Measurements from ENCODE around the gene SLC20A1. TPM values are rescaled to one million over a fixed set of nuclear protein-coding genes. Genes with fewer than 3 reads are reported as not detected.

Gene SLC20A1
- total and polyA plus RNA-seq, 5 experiments from 2014 or later, result 17.0 to 75.6 (median 33.7) TPM

GRCh38 chr2:112670252-112671022 is 24.7 kb downstream of the SLC20A1 start:
- no peaks in the 10 kb centered on the region for H3K9me3 Mint-ChIP-seq
- peaks cover 1 to 16% (median 3%) of the 10 kb centered on the region in 5 donors for H3K27me3 Mint-ChIP-seq
- ATAC-seq (no peak), DNase-seq (no peak)
- H3K27ac Mint-ChIP-seq, result peak overlapping the region in 1 of 10 donors; percentile 6
- H3K4me1 Mint-ChIP-seq, result peaks cover 0 to 12% (median 2%) of the 10 kb centered on the region in 4 donors
- peaks cover 0 to 4% (median 2%) of the 10 kb centered on the region in 3 donors for H3K36me3 Mint-ChIP-seq
- no peak overlapping the region for H3K4me3 Mint-ChIP-seq
- POLR2A ChIA-PET, result no interaction called here

GRCh38 chr2:112671801-112672200 is 26.1 kb downstream of the SLC20A1 start:
- H3K27me3 Mint-ChIP-seq, result peaks cover 1 to 16% (median 3%) of the 10 kb centered on the region in 5 donors
- peaks cover 0 to 10% (median 0%) of the 10 kb centered on the region in 4 donors for H3K4me1 Mint-ChIP-seq
- ATAC-seq, result no peak
- POLR2A ChIA-PET, result interaction anchor here (0.7 to 1.2 kb wide), 2 partner anchors 45 to 49 kb away, joined by 3 read pairs; no protein-coding TSS in a partner anchor
- no peaks in the 10 kb centered on the region for H3K9me3 Mint-ChIP-seq
- DNase-seq, result no peak
- peaks cover 0 to 2% (median 0%) of the 10 kb centered on the region in 3 donors for H3K36me3 Mint-ChIP-seq
- no peak overlapping the region for H3K27ac Mint-ChIP-seq
- H3K4me3 Mint-ChIP-seq, result no peak overlapping the region

GRCh38 chr2:112673008-112673407 is 27.3 kb downstream of the SLC20A1 start:
- Mint-ChIP-seq H3K9me3 (no peaks in the 10 kb centered on the region), H3K4me1 (peaks cover 0 to 8% (median 0%) of the 10 kb centered on the region in 4 donors), H3K4me3 (no peak overlapping the region), H3K27ac (no peak overlapping the region), H3K36me3 (peaks cover 0 to 2% (median 0%) of the 10 kb centered on the region in 3 donors), H3K27me3 (peaks cover 1 to 16% (median 3%) of the 10 kb centered on the region in 5 donors)
- ATAC-seq (no peak), DNase-seq (no peak)
- POLR2A ChIA-PET, result interaction anchor here (1.2 kb wide), 1 partner anchor 46 kb away, joined by 3 read pairs; no protein-coding TSS in a partner anchor

- H3K27ac Mint-ChIP-seq, result peak overlapping the region in 1 of 10 donors; percentile 63
- H3K27me3 Mint-ChIP-seq, result peaks cover 1 to 16% (median 3%) of the 10 kb centered on the region in 5 donors
- no peak overlapping the region for H3K4me3 Mint-ChIP-seq
- POLR2A ChIA-PET, result interaction anchor here (1.2 kb wide), 1 partner anchor 28 kb away, joined by 7 read pairs; the partner anchor contains the start of gene SLC20A1
- DNase-seq, result no peak
- no peak for ATAC-seq
- no peaks in the 10 kb centered on the region for H3K9me3 Mint-ChIP-seq
- peaks cover 0 to 2% (median 0%) of the 10 kb centered on the region in 3 donors for H3K36me3 Mint-ChIP-seq
- peaks cover 0 to 8% (median 0%) of the 10 kb centered on the region in 4 donors for H3K4me1 Mint-ChIP-seq
These were observed 28.5 kb downstream of the SLC20A1 start for GRCh38 chr2:112674229-112674628.

DNA sequence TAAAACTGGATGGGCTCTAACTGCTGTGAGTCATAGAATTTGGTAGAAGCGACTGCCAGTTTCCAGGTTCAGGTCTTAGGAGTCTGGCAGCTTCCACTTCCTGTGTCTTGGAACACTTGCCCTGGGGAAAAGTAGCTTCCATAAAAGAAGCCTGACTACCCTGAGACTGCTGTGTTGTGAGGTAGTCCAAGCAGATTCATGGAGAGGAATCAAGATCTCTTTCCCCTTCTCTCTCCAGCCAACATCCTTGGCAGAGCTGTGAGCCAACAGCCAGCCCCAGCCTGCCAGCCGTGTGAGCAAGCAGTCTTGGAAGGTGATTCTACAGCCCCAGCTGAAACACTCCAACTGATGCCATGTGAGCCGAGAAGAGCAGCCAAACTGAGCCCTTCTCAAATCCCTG is 33.7 kb downstream of the SLC20A1 start:
- POLR2A ChIA-PET, result interaction anchor here (1.0 kb wide), 1 partner anchor 20 kb away, joined by 3 read pairs; no protein-coding TSS in a partner anchor
- peaks cover 0 to 9% (median 0%) of the 10 kb centered on the region in 4 donors for H3K4me1 Mint-ChIP-seq
- H3K27me3 Mint-ChIP-seq, result peaks cover 0 to 7% (median 3%) of the 10 kb centered on the region in 5 donors
- no peaks in the 10 kb centered on the region for H3K9me3 Mint-ChIP-seq
- no peak overlapping the region for H3K27ac Mint-ChIP-seq
- ATAC-seq (no peak), DNase-seq (no peak)
- no peak overlapping the region for H3K4me3 Mint-ChIP-seq
- peaks cover 0 to 2% (median 0%) of the 10 kb centered on the region in 3 donors for H3K36me3 Mint-ChIP-seq

DNA sequence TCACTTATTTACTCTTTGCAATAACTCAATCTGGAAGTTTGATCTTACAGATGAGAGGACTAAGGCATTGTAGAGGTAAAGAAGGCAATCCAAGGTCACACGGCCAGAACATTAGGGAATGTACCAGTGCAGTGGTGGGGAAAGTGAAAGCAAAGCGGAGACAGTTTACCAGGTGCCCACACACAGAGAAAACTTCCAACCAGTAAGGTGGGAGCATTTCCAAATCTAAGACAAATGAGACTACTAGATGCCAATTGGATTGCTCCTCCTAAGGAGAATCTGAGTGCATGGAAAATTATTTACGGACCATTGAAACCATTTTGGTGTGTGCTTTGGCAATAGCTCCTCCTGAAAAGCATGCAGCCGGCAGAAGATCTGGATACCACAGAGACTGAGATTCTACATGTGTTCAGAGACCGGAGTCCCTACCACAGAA is 34.9 kb downstream of the SLC20A1 start:
- Mint-ChIP-seq H3K27me3 (no peaks in the 10 kb centered on the region), H3K4me1 (peaks cover 0 to 10% (median 0%) of the 10 kb centered on the region in 4 donors), H3K27ac (peak overlapping the region in 1 of 10 donors; percentile 22), H3K9me3 (no peaks in the 10 kb centered on the region), H3K4me3 (no peak overlapping the region), H3K36me3 (peaks cover 0 to 2% (median 0%) of the 10 kb centered on the region in 3 donors)
- ATAC-seq (no peak), DNase-seq (no peak)
- POLR2A ChIA-PET, result no interaction called here

DNA sequence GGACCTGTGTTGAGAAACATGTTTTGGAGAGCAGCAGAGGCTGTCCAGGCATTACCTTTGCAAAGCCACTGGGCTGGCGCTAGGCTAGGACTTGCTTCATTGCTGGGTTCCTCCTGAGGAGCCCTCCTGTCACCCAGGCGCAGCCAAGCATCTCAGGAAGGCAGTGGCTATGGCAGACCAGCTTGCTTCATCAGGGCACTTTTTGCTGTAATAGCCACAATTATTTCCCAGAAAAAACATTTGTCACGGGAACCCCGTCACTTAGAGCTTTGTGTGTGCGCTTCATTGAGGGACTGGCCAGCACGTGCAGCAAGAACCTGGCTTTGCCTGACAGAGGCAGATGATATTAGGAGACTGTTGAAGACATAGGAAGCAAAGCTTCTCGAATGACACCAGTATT is 36.4 kb downstream of the SLC20A1 start:
- DNase-seq (no peak), ATAC-seq (no peak)
- Mint-ChIP-seq H3K27me3 (no peaks in the 10 kb centered on the region), H3K4me1 (peaks cover 0 to 13% (median 0%) of the 10 kb centered on the region in 4 donors), H3K9me3 (no peaks in the 10 kb centered on the region), H3K4me3 (no peak overlapping the region), H3K36me3 (peaks cover 0 to 2% (median 0%) of the 10 kb centered on the region in 3 donors), H3K27ac (peak overlapping the region in 1 of 10 donors; percentile 62)
- POLR2A ChIA-PET, result no interaction called here

DNA sequence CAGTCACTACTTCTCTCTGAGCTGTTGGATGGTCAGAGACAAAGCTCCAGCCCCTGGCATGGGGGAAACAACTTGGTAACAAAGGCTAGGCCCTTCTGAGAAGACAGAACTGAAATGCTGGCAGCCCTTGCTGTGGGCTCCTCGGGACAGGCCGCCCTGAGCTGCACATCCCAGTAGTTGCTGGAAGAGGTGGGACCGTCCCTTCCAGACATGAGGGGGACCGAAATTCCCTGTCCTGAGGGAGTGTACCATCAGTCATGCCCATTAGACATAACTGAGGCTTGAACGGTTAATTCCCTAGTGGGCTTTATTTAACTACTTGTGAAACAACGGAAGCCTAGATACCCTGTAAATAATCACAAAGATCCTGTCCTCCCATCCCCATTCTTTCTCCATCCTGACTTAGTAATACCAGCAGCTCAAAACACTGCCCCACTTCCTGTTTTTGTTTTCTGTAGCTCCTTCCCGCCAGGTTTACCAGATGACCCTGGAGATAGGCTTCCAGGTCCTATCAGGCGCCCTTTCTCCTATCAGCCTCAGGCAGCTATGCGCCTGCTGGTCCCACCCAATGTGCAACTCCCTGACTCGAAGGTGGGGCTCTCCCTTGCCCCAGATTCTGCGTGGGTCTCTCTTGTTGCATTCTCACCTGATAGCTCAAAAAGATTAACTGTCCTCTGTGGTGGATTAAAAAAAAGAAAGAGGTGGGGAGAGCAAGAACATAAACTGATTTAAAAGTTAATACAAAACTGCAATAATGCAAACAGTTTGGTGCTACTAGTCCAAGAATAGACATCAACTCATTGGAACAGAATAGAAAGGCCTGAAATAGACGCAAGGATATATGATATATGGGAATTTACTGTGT is 38.0 kb downstream of the SLC20A1 start:
- POLR2A ChIA-PET, result no interaction called here
- Mint-ChIP-seq H3K9me3 (no peaks in the 10 kb centered on the region), H3K4me1 (peaks cover 0 to 13% (median 0%) of the 10 kb centered on the region in 4 donors), H3K4me3 (no peak overlapping the region), H3K27ac (peak overlapping the region in 2 of 10 donors; percentile 73 to 90), H3K27me3 (no peaks in the 10 kb centered on the region), H3K36me3 (peaks cover 0 to 2% (median 0%) of the 10 kb centered on the region in 3 donors)
- DNase-seq, result no peak
- ATAC-seq, result no peak

GRCh38 chr2:112684415-112684775 is 38.7 kb downstream of the SLC20A1 start:
- peak overlapping the region in 2 of 10 donors; percentile 73 to 90 for H3K27ac Mint-ChIP-seq
- DNase-seq (no peak), ATAC-seq (no peak)
- H3K9me3 Mint-ChIP-seq, result no peaks in the 10 kb centered on the region
- POLR2A ChIA-PET, result no interaction called here
- no peak overlapping the region for H3K4me3 Mint-ChIP-seq
- peaks cover 0 to 13% (median 0%) of the 10 kb centered on the region in 4 donors for H3K4me1 Mint-ChIP-seq
- peaks cover 0 to 2% (median 0%) of the 10 kb centered on the region in 3 donors for H3K36me3 Mint-ChIP-seq
- H3K27me3 Mint-ChIP-seq, result no peaks in the 10 kb centered on the region

DNA sequence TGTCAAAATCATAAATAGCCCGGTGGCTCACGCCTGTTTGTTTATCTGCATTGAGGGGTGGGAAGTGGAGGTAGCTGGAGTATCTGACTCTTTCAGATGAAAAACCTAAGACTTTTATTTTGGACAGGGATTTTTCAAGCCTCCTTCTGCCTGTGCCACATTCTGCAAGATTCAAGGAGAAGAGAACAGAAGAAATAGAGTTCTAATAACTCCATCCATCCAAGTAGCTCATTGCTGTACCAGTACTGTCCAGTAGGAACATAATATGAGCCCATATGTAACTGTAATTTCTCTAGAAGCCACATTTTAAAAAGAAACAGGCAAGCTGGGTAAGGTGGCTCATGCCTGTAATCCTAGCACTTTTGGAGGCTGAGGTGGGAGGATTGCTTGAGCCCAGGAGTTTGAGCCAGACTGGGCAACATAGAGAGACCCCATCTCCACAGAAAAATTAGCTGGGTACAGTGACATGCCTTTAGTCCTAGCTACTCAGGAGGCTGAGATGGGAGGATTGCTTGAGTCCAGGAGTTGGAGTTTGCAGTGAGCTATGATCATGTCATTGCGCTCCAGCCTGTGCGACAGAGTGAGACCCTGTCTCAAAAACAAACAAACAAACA is 39.6 kb downstream of the SLC20A1 start:
- Mint-ChIP-seq H3K9me3 (no peaks in the 10 kb centered on the region), H3K4me1 (peaks cover 0 to 13% (median 0%) of the 10 kb centered on the region in 4 donors), H3K27me3 (no peaks in the 10 kb centered on the region), H3K27ac (no peak overlapping the region), H3K36me3 (peaks cover 0 to 2% (median 0%) of the 10 kb centered on the region in 3 donors), H3K4me3 (no peak overlapping the region)
- ATAC-seq (no peak), DNase-seq (no peak)
- POLR2A ChIA-PET, result no interaction called here

GRCh38 chr2:112686348-112687217 is 40.8 kb downstream of the SLC20A1 start:
- DNase-seq, result no peak
- Mint-ChIP-seq H3K27ac (peak overlapping the region in 1 of 10 donors; percentile 5), H3K4me3 (no peak overlapping the region), H3K36me3 (no peaks in the 10 kb centered on the region), H3K9me3 (no peaks in the 10 kb centered on the region), H3K27me3 (peaks cover 0 to 2% (median 0%) of the 10 kb centered on the region in 5 donors), H3K4me1 (peaks cover 0 to 23% (median 5%) of the 10 kb centered on the region in 4 donors)
- ATAC-seq, result no peak
- POLR2A ChIA-PET, result interaction anchor here (0.5 to 1.1 kb wide), 2 partner anchors 54 to 56 kb away, joined by 3 to 4 read pairs; no protein-coding TSS in a partner anchor

All from naive thymus-derived CD8-positive, alpha-beta T cell (primary cell).